Endometrium (tissue), 2 donors: ENCODE results near the gene SEMA5A.

Source experiments
- FAIRE-seq: peaks from 2 replicates; lab custom pipeline; 2012; peaks lifted over from hg19 to GRCh38; lab: Jason Lieb, UNC
- donor health status: control.
- donor health status: control.

The SEMA5A gene

DNA sequence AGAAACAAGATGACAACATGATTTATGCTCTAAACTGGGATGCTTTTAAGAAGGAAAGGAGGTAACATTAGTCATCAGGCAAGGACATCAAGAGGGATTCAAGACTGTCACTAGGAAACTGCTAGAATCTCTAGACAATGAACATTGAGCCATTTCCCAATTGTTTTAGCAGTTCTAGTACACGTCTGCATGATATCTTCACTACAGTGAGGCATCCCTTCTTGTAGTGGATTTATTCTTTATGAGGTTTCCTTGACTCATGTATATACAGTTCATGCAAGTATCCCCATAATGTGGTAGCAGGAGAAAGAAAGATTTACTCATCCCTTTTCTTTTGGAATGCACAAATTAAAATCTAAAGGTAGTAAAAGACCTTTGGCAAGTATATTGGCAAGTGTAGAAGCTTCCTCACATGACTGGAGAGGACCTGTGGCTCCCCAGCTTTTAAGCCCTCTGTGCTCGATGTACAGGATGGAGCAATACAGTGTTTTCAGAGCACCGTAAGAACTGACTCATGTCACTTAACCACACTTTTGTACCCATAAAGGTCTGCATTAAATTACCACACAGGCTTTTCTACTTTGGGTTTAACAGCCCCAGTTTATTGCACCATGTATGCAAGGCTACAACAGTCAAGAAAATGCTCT is 335.9 kb downstream of the SEMA5A start:
- FAIRE-seq, result no peak

- FAIRE-seq, result peak; percentile 64
These were observed 338.0 kb downstream of the SEMA5A start for GRCh38 chr5:9207817-9208418.

GRCh38 chr5:9202636-9203035 is 343.2 kb downstream of the SEMA5A start:
- no peak for FAIRE-seq

DNA sequence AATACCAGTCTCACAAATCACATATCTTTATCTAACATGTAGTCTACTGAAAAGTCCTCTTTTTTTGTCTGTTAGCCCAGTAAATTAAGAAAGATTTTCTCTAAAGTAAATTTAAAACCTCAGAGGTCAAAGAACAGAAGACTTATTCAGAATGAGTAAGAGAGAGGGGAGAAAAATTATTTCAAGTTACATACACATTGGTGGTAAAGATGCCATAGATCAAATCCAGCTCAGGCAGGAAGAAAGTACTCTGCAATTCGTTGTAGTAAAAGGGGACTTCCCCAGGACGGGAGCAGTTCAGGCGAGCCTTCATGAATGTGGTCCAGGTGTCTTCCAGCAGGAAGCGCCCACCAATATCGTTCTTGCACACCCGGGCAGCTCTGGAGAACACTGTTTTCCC is 344.1 kb downstream of the SEMA5A start:
- no peak for FAIRE-seq

- FAIRE-seq, result no peak
These were observed 344.9 kb downstream of the SEMA5A start for GRCh38 chr5:9201011-9201410.

DNA sequence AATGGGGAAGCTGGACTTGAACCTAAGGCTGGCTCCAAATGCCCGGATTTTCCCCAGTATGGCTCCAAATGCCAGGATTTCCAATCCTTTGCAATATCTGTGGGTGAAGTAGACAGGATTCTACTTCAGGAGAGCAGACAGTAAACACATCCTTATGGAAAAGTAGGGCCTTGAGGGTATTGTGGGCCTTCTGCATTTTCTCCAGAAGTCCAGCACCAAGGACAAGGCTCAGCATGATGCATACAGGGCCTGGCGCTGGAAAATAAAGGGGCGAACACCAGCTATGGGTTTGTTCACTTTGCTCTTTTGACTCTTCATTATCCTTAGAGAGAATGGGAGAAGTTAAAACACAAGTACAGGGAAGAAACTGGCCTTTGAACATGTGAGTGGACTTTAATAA is 347.5 kb downstream of the SEMA5A start:
- no peak for FAIRE-seq

- no peak for FAIRE-seq
These were observed 348.0 kb downstream of the SEMA5A start for GRCh38 chr5:9197881-9198260.

DNA sequence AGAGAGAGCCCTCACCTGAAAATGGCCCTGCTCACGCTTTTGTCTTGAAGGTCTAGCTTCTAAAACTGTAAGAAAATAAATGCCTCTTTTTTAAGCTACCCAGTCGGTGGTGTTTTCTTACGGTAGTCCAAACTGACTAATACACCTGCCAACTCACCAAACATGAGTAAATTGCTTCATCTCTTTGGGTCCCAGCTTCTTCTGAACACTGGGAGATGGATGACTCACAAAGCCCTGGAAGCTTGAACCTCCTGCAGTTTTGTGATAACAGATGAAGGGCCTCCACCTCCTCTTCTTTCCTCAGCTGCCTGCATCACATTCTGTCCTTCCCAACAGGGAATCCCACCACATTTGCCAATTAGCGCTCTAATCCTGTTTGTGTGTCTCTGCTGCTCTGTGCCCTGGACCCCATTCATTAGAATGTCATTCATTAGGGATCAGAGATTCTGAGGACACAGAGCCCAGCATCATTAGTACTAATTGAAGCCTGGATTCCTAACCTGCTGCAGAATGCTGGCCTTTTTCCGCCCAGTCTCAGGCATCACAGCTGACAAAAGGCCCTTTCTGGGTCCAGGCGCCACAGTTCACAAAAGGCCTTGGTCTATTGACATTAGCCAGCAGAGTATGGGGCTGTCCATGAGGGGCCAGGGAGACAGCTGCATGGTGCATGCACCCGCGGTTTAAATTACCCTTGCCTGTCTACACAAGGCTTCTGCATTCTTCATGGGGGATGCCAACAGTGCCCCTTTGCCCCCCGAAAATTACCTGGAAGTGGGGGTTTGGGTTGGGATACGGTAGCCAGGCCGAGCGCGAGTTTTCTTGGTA is 349.3 kb downstream of the SEMA5A start:
- no peak for FAIRE-seq

DNA sequence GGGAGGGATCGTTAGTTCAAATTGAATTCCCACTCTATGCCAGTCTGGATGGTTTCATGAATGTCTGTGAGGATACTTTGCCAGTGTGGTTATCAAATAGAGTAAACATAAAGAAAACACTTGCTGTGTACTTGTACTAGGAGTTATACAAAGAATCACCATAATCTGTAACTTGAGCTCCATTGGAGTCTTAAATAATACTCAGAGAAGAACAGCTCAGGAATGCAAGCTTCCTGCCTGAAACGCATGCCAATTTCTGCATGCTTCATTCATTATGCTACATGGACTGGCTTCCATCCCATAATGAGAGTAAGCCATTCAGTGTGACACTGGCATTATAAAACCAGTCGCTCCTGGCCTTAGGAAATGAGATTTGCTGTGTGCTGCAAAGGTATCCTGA is 351.4 kb downstream of the SEMA5A start:
- FAIRE-seq, result no peak

- no peak for FAIRE-seq
These were observed 353.6 kb downstream of the SEMA5A start for GRCh38 chr5:9192266-9192665.

DNA sequence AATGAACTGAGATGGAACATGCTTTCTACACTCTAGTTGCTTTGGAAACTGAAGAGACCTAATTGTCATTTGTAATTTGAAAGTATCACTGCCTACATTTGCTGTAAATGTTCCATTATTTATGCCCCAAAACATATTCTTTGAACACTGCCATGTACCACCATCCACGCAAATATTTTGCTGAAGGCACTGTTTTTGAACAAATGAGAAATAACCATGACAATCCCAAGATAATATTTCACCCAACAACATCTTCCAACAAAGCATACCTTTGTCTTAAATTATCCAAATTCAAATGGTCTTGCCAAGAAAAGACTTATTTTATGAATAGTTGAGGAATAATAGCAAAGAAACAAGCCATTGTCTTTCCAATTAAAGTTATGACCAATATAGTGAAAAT is 356.2 kb downstream of the SEMA5A start:
- no peak for FAIRE-seq

GRCh38 chr5:9188956-9189355 is 356.9 kb downstream of the SEMA5A start:
- FAIRE-seq, result no peak

- no peak for FAIRE-seq
These were observed 357.7 kb downstream of the SEMA5A start for GRCh38 chr5:9188131-9188530.

DNA sequence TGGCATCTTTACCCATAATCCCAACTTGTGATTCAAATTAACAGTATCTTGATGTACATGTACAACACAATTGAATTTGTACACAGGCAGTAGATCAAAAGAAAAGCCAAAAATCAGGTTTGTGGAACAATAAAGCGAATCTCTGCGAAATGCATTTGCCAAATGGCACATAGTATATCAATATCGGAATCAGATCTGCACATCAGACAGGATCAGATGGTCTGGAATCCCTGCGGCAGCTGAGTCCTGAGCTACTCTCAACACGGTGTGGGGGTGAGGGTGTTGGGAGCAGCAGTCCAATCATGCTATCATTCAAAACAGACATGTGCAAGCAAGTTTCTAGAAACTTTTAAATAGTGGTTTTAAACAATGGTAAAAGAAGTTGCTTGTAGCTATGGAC is 358.3 kb downstream of the SEMA5A start:
- FAIRE-seq, result no peak

DNA sequence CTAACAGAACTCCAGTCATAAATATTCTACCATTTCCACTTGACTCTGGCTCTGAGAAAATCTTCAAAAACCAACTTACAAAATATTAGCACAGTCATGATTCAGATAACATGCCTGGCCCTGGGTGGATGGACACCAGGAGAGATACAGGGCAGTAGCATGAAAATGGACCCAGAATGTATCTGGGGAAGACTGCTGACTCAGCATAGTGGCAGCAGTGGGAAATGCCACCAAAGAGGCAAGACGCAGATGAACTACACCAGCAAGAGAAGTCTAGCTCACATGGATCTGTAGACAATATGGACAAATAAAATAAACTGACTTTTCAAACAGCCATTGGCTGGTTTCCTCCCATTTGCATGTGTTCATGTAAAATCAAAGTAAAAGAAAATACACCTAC is 359.8 kb downstream of the SEMA5A start:
- FAIRE-seq, result no peak

- FAIRE-seq, result no peak
These were observed 361.9 kb downstream of the SEMA5A start for GRCh38 chr5:9183992-9184391.

DNA sequence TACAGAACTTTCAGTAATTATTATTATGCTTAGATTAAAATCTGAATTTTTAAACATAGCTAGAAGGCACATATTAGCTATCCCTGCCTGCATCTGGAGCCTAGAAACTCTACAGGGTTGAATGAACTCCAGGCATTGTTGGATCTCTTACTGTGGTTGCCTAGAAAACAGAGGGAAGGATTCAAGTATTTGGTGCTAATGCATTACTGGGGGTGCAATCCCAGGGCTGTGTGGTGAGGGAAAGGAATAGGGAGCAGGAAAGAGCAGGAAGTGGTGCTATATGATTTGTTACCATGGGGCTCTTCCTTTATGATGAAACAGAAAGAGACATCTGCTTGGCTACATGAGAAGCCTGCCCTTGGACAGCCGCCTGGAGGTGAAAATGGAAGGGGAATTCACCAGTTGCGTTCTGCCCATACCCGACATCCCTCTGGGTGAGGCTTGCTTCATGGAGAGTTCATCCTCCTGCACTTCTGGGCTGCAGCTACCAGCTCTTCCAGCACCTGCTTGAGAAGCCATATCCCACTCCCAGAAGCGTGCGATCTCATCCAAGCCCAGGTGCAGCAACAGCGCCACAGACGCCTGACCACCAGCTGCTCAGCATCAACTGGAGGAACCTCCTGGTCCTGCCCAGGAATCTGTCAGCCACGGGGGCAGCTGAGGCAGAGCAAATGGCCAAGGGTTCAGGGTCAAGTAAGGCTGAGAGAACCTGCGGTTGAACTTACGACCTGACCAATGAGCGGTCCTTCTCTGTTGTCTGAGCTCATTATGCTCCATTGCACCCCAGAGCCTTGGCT is 362.8 kb downstream of the SEMA5A start:
- no peak for FAIRE-seq

DNA sequence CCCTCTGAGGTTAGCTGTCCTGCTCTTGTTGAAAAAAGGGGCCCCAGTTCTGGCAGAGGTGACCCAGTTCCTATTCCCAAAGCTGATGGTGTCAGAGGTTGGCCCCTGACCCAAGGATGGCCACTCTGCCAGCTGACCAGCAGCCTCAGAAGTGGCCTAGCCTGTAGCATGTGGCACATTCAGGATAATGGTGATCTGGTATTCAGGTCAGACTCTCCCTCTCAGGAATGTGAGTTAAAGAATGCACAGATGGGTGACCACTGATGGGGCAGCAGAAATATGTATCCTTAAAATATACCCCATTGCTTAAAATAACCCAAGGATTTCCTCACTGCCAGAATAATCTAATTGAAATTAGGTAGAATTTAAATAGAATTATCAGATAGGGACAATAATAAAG is 369.2 kb downstream of the SEMA5A start:
- FAIRE-seq, result no peak

- FAIRE-seq, result no peak
These were observed 371.4 kb downstream of the SEMA5A start for GRCh38 chr5:9174446-9174845.

- no peak for FAIRE-seq
These were observed 372.4 kb downstream of the SEMA5A start for GRCh38 chr5:9173281-9174048.

DNA sequence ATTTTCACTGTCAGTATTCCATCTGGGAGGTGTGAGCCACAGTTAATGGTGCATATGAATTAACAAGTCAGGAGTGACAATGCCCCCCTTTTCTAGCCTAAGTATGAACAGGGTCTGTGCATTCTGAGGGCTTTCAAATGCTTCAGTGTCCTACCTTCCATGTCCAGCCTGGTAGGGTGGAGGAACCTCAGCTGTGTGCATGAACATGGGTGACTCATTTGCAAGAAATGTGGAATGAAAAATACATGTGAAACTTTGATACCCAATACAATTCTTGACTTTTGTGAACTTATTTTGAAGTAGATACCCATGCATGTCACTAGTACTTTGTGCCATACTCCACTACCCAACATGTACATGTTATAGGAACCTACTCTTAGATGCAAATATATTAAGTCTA is 375.8 kb downstream of the SEMA5A start:
- FAIRE-seq, result no peak

DNA sequence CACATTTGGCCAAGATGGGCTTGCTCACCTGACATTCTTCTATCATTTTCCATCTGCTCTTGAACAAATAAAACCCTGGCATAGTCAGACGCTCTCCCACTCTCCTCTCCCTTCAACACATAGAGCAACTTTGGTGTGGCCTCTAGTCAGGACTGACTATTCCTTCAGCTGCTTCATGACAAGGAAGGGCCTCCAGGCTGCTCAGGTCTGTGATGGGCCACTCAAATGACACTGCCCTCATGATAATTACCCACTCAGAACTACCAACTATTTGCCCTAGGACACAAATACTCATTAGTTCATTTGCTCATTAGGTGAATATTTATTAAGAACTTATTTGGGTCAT is 376.3 kb downstream of the SEMA5A start:
- no peak for FAIRE-seq
